ENCODE measurements around the gene ABCA5. TPM values are rescaled to one million over a fixed set of nuclear protein-coding genes. Genes with fewer than 3 reads are reported as not detected.

Gene ABCA5
- total RNA-seq, 1 donor from 2014 or later = 485 TPM

GRCh38 chr17:69268543-69269014 is 58.4 kb downstream of the ABCA5 start:
- Mint-ChIP-seq H3K9me3 (ENCODE audit: unreplicated experiment) (peaks cover 1% of the 10 kb centered on the region), H3K27ac (ENCODE audit: unreplicated experiment) (no peak overlapping the region)
- no peak for TF ChIP-seq CTCF (IDR thresholded peaks at IDR 0.05; ENCODE audit: partially characterized antibody, unreplicated experiment)

DNA sequence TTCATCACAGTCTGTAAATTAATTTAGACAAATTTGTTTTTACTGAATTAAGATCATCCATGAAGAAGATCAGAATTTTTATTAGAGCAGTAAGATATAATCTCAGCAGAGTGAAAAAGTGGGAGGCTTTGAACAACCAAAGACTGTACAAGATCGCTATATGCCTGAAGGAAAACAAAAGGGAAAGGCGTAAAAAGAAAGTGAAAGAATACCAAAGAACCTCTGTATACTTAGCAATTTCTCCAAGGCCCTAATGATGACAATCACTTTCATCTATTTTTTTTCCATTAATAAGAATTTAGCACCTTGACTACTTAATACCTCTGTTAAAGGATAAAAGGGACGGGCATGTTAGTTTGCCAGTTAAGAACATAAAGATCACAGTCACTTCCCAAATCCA is 59.7 kb downstream of the ABCA5 start:
- no peak for TF ChIP-seq CTCF (IDR thresholded peaks at IDR 0.05; ENCODE audit: partially characterized antibody, unreplicated experiment)
- no peak for DNase-seq
- Mint-ChIP-seq H3K4me1 (ENCODE audit: low read depth, unreplicated experiment) (peaks cover 3% of the 10 kb centered on the region), H3K27me3 (ENCODE audit: unreplicated experiment) (no peaks in the 10 kb centered on the region), H3K27ac (ENCODE audit: unreplicated experiment) (no peak overlapping the region), H3K4me3 (ENCODE audit: unreplicated experiment) (no peak overlapping the region), H3K36me3 (ENCODE audit: unreplicated experiment) (no peaks in the 10 kb centered on the region), H3K9me3 (ENCODE audit: unreplicated experiment) (peaks cover 2% of the 10 kb centered on the region)

More at GRCh38 chr17:69268543-69269014, 58.4 kb downstream of the ABCA5 start:
- Mint-ChIP-seq H3K4me1 (ENCODE audit: low read depth, unreplicated experiment) (peaks cover 3% of the 10 kb centered on the region), H3K27me3 (ENCODE audit: unreplicated experiment) (no peaks in the 10 kb centered on the region), H3K4me3 (ENCODE audit: unreplicated experiment) (no peak overlapping the region), H3K36me3 (ENCODE audit: unreplicated experiment) (no peaks in the 10 kb centered on the region)
- DNase-seq = no peak

DNA sequence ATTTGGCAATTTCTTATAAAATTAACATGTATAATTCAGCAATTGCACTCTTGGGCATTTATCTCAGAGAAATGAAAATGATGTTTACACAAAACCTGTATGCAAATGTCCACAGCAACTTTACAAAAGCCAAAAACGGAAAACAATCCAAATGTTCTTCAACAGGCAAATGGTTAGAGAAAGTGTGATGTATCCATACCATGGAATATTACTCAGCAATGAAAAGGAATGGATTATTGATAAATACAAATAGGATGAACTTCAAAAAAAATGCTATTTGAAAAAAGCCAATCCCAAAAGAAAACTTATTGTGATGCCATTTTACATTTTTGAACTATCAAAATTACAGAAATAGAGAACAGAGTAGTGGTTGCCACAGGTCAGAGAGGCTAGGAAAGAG is 61.1 kb downstream of the ABCA5 start:
- TF ChIP-seq CTCF (IDR thresholded peaks at IDR 0.05; ENCODE audit: partially characterized antibody, unreplicated experiment) = no peak
- Mint-ChIP-seq H3K27me3 (ENCODE audit: unreplicated experiment) (no peaks in the 10 kb centered on the region), H3K27ac (ENCODE audit: unreplicated experiment) (no peak overlapping the region), H3K9me3 (ENCODE audit: unreplicated experiment) (peaks cover 2% of the 10 kb centered on the region), H3K4me1 (ENCODE audit: low read depth, unreplicated experiment) (peaks cover 3% of the 10 kb centered on the region), H3K4me3 (ENCODE audit: unreplicated experiment) (no peak overlapping the region), H3K36me3 (ENCODE audit: unreplicated experiment) (no peaks in the 10 kb centered on the region)
- no peak for DNase-seq

DNA sequence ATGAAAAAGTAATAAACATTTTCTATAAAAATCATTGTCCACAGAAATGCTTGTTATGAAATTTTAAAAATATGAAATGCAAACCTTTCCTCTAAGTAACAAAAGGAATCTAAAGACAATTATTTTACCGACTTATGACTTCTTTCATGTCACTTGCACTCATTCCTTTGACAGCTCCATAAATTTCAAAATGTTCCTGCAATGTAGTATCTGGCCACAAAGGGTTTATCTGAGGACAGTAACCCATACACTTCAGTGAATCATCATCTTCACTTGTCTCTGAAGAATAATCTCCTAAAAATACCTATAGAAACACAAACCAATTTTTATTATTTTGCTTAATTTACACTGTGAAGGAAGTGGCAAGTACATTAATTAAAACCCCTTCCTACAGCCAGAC is 72.7 kb downstream of the ABCA5 start:
- Mint-ChIP-seq H3K27me3 (ENCODE audit: unreplicated experiment) (no peaks in the 10 kb centered on the region), H3K27ac (ENCODE audit: unreplicated experiment) (no peak overlapping the region), H3K4me3 (ENCODE audit: unreplicated experiment) (no peak overlapping the region), H3K9me3 (ENCODE audit: unreplicated experiment) (peaks cover 3% of the 10 kb centered on the region), H3K36me3 (ENCODE audit: unreplicated experiment) (no peaks in the 10 kb centered on the region), H3K4me1 (ENCODE audit: low read depth, unreplicated experiment) (no peaks in the 10 kb centered on the region)
- no peak for TF ChIP-seq CTCF (IDR thresholded peaks at IDR 0.05; ENCODE audit: partially characterized antibody, unreplicated experiment)
- no peak for DNase-seq

GRCh38 chr17:69250641-69251040 is 76.3 kb downstream of the ABCA5 start:
- TF ChIP-seq CTCF (IDR thresholded peaks at IDR 0.05; ENCODE audit: partially characterized antibody, unreplicated experiment) = no peak
- no peak for DNase-seq
- Mint-ChIP-seq H3K4me1 (ENCODE audit: low read depth, unreplicated experiment) (no peaks in the 10 kb centered on the region), H3K27ac (ENCODE audit: unreplicated experiment) (no peak overlapping the region), H3K36me3 (ENCODE audit: unreplicated experiment) (no peaks in the 10 kb centered on the region), H3K4me3 (ENCODE audit: unreplicated experiment) (no peak overlapping the region), H3K27me3 (ENCODE audit: unreplicated experiment) (no peaks in the 10 kb centered on the region), H3K9me3 (ENCODE audit: unreplicated experiment) (peaks cover 3% of the 10 kb centered on the region)
